Right lobe of liver (tissue), 6 donors: Measurements from ENCODE around the gene LYG1. TPM values are rescaled to one million over a fixed set of nuclear protein-coding genes. Genes with fewer than 3 reads are reported as not detected.
"Not testable (repeated sequence)": the region's sequence is repeated elsewhere in the genome, so short reads cannot be mapped to it uniquely, and the experiment has no call there.

Experiments
- ATAC-seq, 4 donors: fragments of 200-7000 bp; cut with Tn5 transposase; one replicate each; pipeline ENCODE4 v1.9.1; 2020; ENCODE audit warnings: mild to moderate bottlenecking in 4 of 4, moderate library complexity in 4 of 4
- DNase-seq, 3 donors: peaks; one replicate each; pipeline ENCODE4 v3.0.0-alpha.2; 2020
- H3K27ac ChIP-seq, 3 donors: fragments of 200-600 bp; one replicate each; pipeline ENCODE4 v1.8.0; 2022
- H3K27me3 ChIP-seq, 2 donors: fragments of 200-600 bp; one replicate each; pipeline ENCODE4 v1.8.0; 2022
- H3K36me3 ChIP-seq, 4 donors: fragments of 200-600 bp; sonication (generic) in 1 of 4; one replicate each; pipeline versions ENCODE4 v1.5.1 to v1.8.0; 2017 to 2022; ENCODE audit warnings: control low read depth in 1 of 4
- H3K4me1 ChIP-seq, 4 donors: fragments of 200-600 bp; sonication (generic) in 1 of 4; one replicate each; pipeline versions ENCODE4 v1.5.1 to v1.8.0; 2017 to 2022; ENCODE audit warnings: control low read depth in 1 of 4
- H3K4me3 ChIP-seq, 3 donors: fragments of 200-600 bp; one replicate each; pipeline ENCODE4 v1.8.0; 2022
- H3K9me3 ChIP-seq, 4 donors: fragments of 200-600 bp; sonication (generic) in 1 of 4; one replicate each; pipeline versions ENCODE4 v1.5.1 to v1.8.0; 2017 to 2022; ENCODE audit warnings: control low read depth in 1 of 4
- POLR2A ChIP-seq: fragments of 450-650 bp; IDR thresholded peaks from one replicate; pipeline ENCODE4 v1.6.1; 2017; ENCODE audit warnings: antibody characterized with exemption, mild to moderate bottlenecking
- WGBS: methylation state at CpG from one replicate; pipeline ENCODE4 v1.1.6; 2018; ENCODE audit warnings: low coverage, low lambda C conversion rate; ENCODE audit not compliant: insufficient coverage; ENCODE audit errors: missing lambda C conversion rate; 5-methylcytosine and 5-hydroxymethylcytosine counted together
- intact Hi-C, 2 donors: fragments of 100-400 bp; cut with DNase I; formaldehyde crosslinking; loops; one replicate each; pipeline versions ENCODE4 v1.11.2 to v1.14.1; 2022
- long read RNA-seq: library from polyadenylated mRNA; unstranded; transcript quantifications from one replicate; pipeline ENCODE4 v2.0.0, GENCODE V29; 2019
- total RNA-seq, 6 experiments: library from RNA; depleted of rRNA in 2 of 6; stranded (reverse); fragments of >200 nt in 2 of 6; fragmentation: NEBNext Ultra II Directional in 3 of 6; extraction: Animal tissue kit (Norgen Biotek cat#: 25700) in 3 of 6; gene quantifications; one replicate each; pipeline versions ENCODE4 v1.1.0 to v1.2.4, GENCODE V29; 2016 to 2023
- TF ChIP-seq, protein P1 (sequence below), 4 donors: fragments of 200-600 bp in 3 of 4; fragments of 450-650 bp in 1 of 4; IDR thresholded peaks; one replicate each; pipeline versions ENCODE4 v1.5.1 to v1.8.0; 2016 to 2022; ENCODE audit warnings: antibody characterized with exemption in 4 of 4, mild to moderate bottlenecking in 2 of 4
- donor health status: DM: no; HTN: yes; CAD: no.
- donor health status: DM: no; HTN: no; CAD: no.
- donor health status: DM: no; HTN: no; CAD: no.
- donor health status: DM: no; HTN: yes; CAD: no.
- donor health status: DM: no; HTN: yes; CAD: no.

Gene LYG1
- total RNA-seq, result under 1 TPM in 5 of 6 experiments, not detected in 1; 0.25 to 1.00 (median 0.64) TPM
- long read RNA-seq, result 0 reads

DNA sequence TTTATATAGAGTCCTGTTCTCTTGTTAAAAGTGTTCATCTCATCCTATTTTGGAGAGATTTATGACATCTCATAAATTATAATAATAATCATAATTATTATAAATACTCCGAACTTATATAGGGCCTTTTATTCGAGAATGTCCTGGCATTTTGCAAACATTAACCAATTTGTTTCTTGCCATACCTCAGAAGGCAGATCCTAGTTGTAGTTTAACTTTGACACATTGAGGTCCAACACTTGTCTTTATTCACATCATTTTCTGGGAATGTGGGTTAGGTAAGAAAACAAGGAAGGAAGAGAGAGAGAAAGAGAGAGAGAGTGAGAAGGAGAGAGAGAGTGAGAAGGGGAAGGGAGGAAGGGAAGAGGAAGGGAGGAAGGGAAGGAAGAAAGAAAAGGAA is at the start of gene LYG1:
LYG1 (minus strand) TSS at position 101 of the 400 bp plus-strand sequence. CDS start 5,527 bp downstream, outside the sequence.
- DNase-seq, H3K36me3 ChIP-seq: not testable (repeated sequence)
- 83% methylated on average over 2 of the region's 2 CpGs for WGBS

DNA sequence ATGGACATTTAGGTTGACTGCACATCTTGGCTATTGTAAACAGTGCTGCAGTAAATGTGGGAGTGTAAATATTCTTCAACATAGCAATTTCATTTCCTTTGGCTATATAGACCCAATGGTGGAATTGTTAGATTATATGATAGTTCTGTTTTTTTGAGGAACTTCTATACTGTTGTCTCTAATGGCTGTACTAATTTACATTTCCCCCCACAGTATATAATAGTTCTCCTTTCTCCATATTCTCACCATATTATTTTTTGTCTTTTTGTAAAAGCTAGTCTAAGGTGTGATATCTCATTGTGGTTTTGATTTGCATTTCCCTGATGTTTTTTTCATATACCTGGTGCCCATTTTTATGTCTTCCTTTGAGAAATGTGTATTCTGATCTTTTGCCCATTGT is 49.2 kb upstream of the LYG1 start:
- Histone ChIP-seq H3K4me1 (no peaks in the 10 kb centered on the region), H3K9me3 (no peaks in the 10 kb centered on the region), H3K36me3 (no peaks in the 10 kb centered on the region), H3K27me3 (no peaks in the 10 kb centered on the region), H3K4me3 (no peak overlapping the region), H3K27ac (no peak overlapping the region)
- no peak for ATAC-seq
- intact Hi-C loops, result no loop called here
- TF ChIP-seq, protein P1, sequence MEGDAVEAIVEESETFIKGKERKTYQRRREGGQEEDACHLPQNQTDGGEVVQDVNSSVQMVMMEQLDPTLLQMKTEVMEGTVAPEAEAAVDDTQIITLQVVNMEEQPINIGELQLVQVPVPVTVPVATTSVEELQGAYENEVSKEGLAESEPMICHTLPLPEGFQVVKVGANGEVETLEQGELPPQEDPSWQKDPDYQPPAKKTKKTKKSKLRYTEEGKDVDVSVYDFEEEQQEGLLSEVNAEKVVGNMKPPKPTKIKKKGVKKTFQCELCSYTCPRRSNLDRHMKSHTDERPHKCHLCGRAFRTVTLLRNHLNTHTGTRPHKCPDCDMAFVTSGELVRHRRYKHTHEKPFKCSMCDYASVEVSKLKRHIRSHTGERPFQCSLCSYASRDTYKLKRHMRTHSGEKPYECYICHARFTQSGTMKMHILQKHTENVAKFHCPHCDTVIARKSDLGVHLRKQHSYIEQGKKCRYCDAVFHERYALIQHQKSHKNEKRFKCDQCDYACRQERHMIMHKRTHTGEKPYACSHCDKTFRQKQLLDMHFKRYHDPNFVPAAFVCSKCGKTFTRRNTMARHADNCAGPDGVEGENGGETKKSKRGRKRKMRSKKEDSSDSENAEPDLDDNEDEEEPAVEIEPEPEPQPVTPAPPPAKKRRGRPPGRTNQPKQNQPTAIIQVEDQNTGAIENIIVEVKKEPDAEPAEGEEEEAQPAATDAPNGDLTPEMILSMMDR (IDR thresholded peaks at IDR 0.05), result no peak
- TF ChIP-seq POLR2A, result no peak
- no peak for DNase-seq

More for the DNA sequence above, at the start of gene LYG1:
- H3K27ac ChIP-seq, H3K4me1 ChIP-seq, H3K4me3 ChIP-seq, H3K27me3 ChIP-seq, intact Hi-C loops, H3K9me3 ChIP-seq, ATAC-seq: not testable (repeated sequence)

DNA sequence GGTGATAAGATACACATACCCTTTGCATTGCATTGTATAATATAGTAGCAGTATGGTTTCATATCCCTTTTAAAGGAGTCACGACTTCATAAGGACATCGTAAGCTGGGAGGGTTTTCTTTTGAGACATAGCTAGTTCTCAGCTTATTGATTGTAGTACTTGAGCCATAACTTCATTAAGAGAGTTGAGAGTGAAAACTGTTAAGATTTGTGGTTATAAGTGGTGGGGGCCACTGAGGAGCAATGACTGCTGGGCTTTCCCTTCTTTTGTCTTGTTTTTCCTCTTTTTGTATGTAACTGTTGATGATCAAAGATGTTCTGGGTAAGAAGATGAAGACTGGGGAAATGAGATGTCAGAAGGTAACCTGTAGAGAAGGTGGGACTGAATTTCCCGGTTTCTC is 47.2 kb upstream of the LYG1 start:
- Histone ChIP-seq H3K27me3 (no peaks in the 10 kb centered on the region), H3K4me3 (no peak overlapping the region), H3K36me3 (no peaks in the 10 kb centered on the region), H3K4me1 (no peaks in the 10 kb centered on the region), H3K27ac (no peak overlapping the region), H3K9me3 (no peaks in the 10 kb centered on the region)
- WGBS, result 78% methylated on average over 3 of the region's 3 CpGs
- DNase-seq (no peak), ATAC-seq (no peak)
- intact Hi-C loops, result no loop called here
- no peak for TF ChIP-seq POLR2A
- TF ChIP-seq, protein P1 (IDR thresholded peaks at IDR 0.05), result no peak

DNA sequence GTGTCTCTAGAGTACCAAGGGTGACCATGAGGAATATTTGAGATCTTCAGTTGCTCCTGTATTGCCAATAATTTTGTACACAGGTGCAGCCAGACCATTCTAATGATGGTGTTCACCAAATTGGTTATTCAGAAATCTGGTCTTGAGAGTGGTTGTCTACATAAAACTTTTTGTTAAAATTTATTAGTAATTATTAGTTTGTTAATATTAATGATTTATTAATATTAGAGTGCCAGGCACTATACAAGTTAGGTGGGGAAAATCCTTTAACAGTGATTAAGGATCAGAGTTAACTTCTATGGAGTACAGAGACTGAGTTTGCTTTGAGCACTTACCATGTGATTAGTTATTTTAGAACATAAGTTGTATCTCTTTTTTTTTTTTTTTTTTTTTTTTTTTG is 45.2 kb upstream of the LYG1 start:
- intact Hi-C loops, result no loop called here
- Histone ChIP-seq H3K9me3 (no peaks in the 10 kb centered on the region), H3K27ac (no peak overlapping the region), H3K4me3 (no peak overlapping the region), H3K4me1 (peaks cover 0 to 4% (median 0%) of the 10 kb centered on the region in 4 donors), H3K27me3 (no peaks in the 10 kb centered on the region), H3K36me3 (no peaks in the 10 kb centered on the region)
- DNase-seq (no peak), ATAC-seq (no peak)
- TF ChIP-seq, protein P1 (IDR thresholded peaks at IDR 0.05), result no peak
- no peak for TF ChIP-seq POLR2A

DNA sequence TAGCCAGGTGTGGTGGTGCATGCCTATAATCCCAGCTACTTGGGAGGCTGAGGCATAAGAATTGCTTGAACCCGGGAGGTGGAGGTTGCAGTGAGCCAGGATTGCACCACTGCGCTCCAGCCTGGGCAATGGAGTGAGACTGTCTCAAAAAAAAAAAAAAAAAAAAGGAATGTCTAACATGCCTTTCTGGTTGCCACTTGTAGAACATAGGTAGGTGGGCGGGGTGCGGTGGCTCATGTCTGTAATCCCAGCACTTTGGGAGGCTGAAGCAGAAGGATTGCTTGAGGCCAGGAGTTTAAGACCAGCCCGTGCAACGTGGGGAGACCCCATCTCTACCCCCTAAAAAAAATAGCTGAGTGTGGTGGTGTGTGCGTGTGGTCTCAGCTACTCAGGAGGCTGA is 44.4 kb upstream of the LYG1 start:
- H3K36me3 ChIP-seq, H3K27ac ChIP-seq, H3K27me3 ChIP-seq, H3K4me1 ChIP-seq, DNase-seq, H3K4me3 ChIP-seq, H3K9me3 ChIP-seq, ATAC-seq, intact Hi-C loops: not testable (repeated sequence)
- 100% methylated on average over 2 of the region's 7 CpGs for WGBS

DNA sequence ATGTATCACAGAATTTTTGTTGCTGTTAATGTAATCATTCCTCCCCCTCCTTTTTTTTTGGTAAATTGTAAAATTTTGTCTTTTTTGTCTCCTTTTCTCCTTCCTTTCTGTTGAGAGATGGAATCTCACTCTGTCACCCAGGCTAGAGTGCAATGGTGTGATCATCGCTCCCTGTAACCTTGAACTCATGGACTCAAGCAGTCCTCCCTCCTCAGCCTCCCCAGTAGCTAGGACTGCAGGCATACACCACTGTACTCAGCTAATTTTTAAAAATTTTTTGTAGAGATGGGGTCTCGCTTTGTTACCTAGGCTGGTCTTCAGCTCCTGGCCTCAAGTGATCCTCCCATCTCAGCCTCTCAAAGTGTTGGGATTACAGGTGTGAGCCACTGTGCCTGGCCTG is 41.5 kb upstream of the LYG1 start:
- Histone ChIP-seq H3K9me3 (no peaks in the 10 kb centered on the region), H3K27ac (no peak overlapping the region), H3K4me1 (peaks cover 0 to 24% (median 9%) of the 10 kb centered on the region in 4 donors), H3K36me3 (no peaks in the 10 kb centered on the region), H3K4me3 (no peak overlapping the region), H3K27me3 (no peaks in the 10 kb centered on the region)
- ATAC-seq, result no peak
- no peak for TF ChIP-seq POLR2A
- TF ChIP-seq, protein P1 (IDR thresholded peaks at IDR 0.05), result no peak
- WGBS, result 93% methylated on average over 2 of the region's 2 CpGs
- intact Hi-C loops, result no loop called here
- no peak for DNase-seq
